Gastroesophageal sphincter (tissue), 3 donors: ENCODE measurements around the gene ME1.

Experiments
- POLR2A ChIP-seq, 2 donors: fragments of 450-650 bp; IDR thresholded peaks; one replicate each; pipeline ENCODE4 v1.6.1; 2017; ENCODE audit warnings: antibody characterized with exemption in 2 of 2, mild to moderate bottlenecking in 2 of 2, moderate library complexity in 1 of 2
- TF ChIP-seq, protein P1 (sequence below), 4 experiments: fragments of 200-600 bp in 2 of 4; fragments of 450-650 bp in 2 of 4; sonication (generic) in 1 of 4; IDR thresholded peaks; one replicate each; pipeline ENCODE4 v1.5.1; 2017 to 2019; ENCODE audit warnings: antibody characterized with exemption in 4 of 4, mild to moderate bottlenecking in 2 of 4, moderate library complexity in 2 of 4

DNA sequence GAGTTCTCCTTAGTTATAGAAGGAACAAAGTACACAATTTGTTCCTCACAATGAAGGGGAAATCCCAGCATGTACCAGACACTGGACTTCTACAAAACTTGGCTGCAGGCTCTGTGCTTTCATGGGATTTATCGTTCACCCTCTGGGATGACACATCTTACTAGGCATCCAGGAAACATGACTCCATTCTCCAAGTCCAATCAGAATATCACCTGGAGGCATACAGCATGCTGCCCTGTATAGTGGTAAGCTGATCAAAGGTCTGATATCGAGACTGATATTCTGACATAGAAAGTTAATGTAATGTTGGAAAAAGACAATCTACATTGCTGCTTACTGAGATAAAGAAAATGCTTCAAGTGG, 231.0 kb downstream of the ME1 start:
- TF ChIP-seq POLR2A (IDR thresholded peaks at IDR 0.05) = no peak
- TF ChIP-seq, protein P1, sequence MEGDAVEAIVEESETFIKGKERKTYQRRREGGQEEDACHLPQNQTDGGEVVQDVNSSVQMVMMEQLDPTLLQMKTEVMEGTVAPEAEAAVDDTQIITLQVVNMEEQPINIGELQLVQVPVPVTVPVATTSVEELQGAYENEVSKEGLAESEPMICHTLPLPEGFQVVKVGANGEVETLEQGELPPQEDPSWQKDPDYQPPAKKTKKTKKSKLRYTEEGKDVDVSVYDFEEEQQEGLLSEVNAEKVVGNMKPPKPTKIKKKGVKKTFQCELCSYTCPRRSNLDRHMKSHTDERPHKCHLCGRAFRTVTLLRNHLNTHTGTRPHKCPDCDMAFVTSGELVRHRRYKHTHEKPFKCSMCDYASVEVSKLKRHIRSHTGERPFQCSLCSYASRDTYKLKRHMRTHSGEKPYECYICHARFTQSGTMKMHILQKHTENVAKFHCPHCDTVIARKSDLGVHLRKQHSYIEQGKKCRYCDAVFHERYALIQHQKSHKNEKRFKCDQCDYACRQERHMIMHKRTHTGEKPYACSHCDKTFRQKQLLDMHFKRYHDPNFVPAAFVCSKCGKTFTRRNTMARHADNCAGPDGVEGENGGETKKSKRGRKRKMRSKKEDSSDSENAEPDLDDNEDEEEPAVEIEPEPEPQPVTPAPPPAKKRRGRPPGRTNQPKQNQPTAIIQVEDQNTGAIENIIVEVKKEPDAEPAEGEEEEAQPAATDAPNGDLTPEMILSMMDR (IDR thresholded peaks at IDR 0.05) = no peak
